Stimulated activated CD4-positive, alpha-beta T cell treated with anti-CD3 and anti-CD28 coated beads, Interleukin-4, amount 100 ng/mL, for 48 hours (primary cell): Measurements from ENCODE around the gene DCDC1.

ENCODE experiments used
- DNase-seq, 2 donors: peaks; one replicate each; pipeline ENCODE4 v3.0.0-alpha.2; 2020; ENCODE audit warnings: low read depth in 2 of 2

Gene DCDC1

GRCh38 chr11:30914143-30914762 lies 455.3 kb downstream of the DCDC1 start:
- no peak for DNase-seq

DNA sequence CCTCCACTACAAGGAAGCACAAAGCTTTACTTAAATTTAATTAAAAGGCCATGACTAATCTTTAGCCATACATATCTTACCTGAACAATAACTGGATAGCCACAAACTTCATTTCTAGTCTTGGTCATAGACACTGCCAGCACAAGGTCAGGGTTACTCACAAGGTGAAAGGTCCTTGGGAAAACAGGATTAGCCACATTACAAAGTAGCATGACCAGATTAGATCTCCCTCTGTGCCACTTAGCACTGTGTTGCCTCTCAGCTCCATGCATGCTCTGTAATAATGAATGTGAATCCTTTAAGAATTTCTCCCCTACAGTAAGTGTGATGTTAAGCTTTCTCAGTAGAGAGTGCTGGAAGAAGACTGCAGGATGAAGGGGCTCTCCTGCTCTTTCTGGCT lies 458.3 kb downstream of the DCDC1 start:
- no peak for DNase-seq

DNA sequence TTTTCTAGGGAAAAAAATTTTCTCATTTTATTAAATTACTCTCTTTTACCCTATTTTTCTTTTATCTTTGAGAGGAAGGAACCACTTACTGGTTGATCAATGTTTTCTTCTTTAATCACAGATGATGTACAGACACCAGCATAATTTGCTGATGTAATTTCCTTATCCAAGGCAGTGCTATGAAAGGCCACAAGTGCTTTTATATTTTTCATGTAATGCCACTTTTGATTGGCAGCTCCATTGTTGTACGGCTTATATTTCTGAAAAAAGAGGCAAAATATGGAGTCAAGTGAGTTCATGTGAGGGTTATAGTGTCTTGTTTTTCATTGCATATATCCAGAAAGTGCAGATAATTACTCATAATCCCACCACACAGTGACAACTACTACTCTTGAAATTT lies 460.7 kb downstream of the DCDC1 start:
- no peak for DNase-seq

- DNase-seq, result no peak
These were observed 461.3 kb downstream of the DCDC1 start for GRCh38 chr11:30908272-30908671.

GRCh38 chr11:30902929-30903328 lies 466.6 kb downstream of the DCDC1 start:
- no peak for DNase-seq

GRCh38 chr11:30895046-30895445 lies 474.5 kb downstream of the DCDC1 start:
- DNase-seq, result no peak

GRCh38 chr11:30893318-30893717 lies 476.2 kb downstream of the DCDC1 start:
- no peak for DNase-seq

DNA sequence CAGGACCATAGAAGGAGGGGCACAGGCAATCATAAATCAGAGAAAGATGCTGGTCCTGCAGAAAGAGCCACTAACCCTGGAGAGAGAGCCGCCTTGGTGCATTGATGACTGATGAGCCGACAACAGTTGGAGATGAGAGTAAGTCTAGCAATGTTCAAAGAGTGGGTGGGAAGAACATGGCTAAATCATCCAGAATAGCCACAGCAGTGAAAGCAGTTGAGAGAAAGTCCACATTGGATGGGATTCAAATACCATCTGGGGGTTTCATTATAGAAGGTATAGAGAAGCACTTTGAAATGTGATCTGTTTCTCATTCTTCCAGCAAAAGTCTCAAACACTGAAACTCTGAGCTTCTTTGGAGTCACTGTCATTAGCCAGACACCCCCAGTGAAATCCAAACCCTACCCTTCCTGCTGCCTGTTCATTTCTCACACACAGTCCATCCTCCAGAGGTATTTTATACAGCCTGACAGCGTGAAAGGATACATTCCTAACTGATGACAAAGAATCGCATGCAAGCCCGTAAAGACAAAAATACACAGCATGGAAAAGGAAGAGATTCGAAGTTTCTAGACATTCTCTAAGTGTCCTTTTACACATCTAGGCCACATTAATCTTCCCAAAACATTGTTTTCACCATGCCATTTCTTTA lies 480.3 kb downstream of the DCDC1 start:
- no peak for DNase-seq

DNA sequence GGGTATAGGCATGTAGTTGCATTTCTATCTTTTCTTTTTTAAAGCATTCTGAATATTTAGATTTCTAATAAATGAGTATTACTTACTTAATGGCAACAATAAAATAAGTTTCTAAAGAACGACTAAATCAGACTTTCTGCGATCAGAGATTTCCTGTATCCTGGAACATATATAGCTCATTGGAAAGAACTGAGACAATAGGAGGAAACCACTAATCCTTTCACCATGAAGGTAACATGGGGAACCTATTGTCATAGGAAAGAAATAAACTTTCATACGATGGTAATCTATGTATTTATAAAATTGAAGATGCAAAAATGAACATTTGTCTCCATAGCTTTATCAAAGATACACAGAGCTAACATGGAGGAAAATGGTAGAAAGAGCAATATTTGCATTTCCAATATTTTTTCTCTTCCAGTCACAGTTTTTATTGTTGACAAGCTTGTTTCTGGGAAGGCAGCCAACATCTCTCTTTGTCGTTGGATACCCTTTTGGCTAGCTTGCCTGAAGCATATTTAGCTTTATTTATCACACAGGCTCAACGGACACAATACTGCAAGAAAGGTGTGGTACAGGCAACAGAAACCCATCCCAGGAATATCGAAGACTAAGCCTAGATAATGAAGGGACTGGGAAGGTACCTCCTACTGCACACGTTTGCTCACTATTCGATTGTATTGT lies 490.1 kb downstream of the DCDC1 start:
- no peak for DNase-seq

- DNase-seq, result no peak
These were observed 491.1 kb downstream of the DCDC1 start for GRCh38 chr11:30878400-30878799.

DNA sequence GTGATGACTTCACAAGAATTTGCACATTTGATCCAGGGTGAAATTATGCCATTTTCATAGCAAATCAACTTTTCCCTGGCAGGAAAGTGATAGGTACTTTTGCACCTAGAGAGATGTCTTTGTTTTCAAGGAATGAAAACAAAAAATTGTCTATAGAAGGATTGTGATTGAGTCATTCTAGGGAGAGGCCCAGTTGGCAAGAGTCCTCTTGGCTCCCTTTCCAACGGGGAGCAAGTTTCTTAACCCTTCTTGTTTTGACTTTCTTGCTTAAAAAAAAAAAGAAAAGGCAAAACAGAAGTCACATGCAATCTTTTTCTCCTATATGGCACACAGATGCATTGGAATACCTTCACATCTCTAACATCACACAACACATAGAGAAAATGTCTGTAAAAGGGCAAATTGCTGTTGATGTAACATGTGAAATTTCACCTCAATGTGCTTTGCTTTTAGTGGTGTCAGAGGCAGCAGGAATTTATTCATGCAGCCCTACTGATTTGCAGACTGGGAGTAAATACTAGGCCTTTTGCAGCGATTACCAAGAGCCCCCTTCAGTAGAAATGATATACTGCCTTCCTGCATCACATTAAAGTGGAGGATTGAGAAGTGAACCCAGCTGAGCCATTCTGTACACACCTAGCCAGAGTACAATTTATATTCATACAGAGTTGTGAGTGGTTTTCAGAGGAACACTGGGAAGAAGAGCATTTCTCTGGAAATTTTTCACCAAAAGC lies 492.7 kb downstream of the DCDC1 start:
- no peak for DNase-seq

- DNase-seq, result no peak
These were observed 493.3 kb downstream of the DCDC1 start for GRCh38 chr11:30876228-30876627.

DNA sequence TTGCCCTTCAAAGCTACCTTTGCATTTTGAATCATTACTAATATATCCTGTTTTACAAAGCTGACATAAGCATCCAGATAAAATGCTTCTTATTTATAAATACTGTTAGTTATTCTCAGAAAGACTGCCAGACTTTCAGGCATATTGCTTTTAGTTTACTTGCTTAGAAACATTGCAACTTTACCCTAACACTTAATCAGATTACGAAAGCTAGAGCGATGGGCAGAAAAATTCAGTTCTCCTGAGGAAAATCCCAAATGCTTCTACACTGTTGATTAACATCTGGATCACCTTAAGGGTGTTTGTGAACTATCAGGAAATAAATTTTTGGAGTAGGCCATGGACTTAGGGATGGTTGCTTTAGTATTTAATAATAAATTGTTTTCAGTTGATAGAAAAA lies 493.7 kb downstream of the DCDC1 start:
- DNase-seq, result no peak

DNA sequence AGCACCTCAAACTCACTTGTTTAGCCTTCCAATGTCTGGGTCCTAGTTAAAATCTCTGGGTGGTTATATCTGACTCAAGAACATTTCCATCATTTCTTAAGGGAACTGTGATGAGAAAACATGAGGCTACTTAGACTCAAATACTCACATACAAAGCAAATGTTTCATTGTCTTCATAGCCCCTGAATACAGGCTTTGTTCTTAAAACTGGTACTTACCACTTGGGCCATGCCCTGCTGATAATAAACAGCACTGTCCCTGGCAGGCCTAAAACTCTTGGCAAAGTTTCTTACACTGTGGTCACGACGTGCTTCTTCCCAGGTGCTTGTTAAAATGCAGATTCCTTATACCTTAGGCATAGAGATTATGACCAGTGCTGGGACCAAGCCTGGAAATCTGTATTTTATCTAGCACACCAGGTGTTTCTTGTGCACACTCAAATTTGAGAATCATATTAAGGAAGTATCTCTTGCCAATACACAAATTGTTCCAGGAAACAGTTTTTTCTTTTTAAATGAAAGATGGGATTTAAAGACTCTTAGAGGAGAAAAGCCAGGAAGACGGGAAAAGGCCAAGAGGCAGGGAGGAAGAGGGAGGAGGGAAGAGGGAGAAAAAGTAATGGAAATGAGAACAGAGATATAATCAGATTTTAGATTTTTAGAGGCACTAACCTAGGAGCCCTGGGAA lies 495.5 kb downstream of the DCDC1 start:
- no peak for DNase-seq

DNA sequence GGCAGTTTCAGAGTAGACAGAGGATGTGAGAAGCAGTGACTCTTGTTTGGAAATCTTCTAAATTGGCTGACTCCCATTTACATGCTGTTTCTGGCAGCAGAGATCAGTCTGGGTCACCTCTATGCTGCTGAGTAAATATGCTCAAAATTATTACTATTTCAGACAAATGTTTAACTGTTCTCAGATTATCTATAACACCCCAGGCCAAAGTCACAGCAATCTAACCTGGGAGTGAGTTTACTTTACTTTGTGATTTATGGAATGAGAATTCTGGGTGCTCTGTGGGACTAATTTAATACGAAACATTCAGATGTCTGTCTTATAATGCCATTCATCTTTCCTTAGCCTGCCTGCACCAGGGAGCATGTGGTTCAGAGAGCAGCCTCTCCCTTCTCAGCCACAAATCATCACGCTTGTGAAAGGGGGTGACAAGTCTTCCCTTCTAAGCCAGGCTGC lies 500.9 kb downstream of the DCDC1 start:
- no peak for DNase-seq

- DNase-seq, result no peak
These were observed 506.3 kb downstream of the DCDC1 start for GRCh38 chr11:30863209-30863608.

- no peak for DNase-seq
These were observed 508.0 kb downstream of the DCDC1 start for GRCh38 chr11:30861531-30861930.

- DNase-seq, result no peak
These were observed 508.5 kb downstream of the DCDC1 start for GRCh38 chr11:30861064-30861463.

- no peak for DNase-seq
These were observed 509.4 kb downstream of the DCDC1 start for GRCh38 chr11:30860146-30860545.

- no peak for DNase-seq
These were observed 509.9 kb downstream of the DCDC1 start for GRCh38 chr11:30859669-30860068.

GRCh38 chr11:30855383-30856006 lies 514.0 kb downstream of the DCDC1 start:
- no peak for DNase-seq
